Activated T-helper 9 cell treated with anti-CD3 and anti-CD28 coated beads, Interleukin-2, amount 50 U/mL, for 16 hours (primary cell): Measurements from ENCODE around the gene ELOVL4.
A peak's percentile ranks its signal among the peaks of the same experiment; 100 is the strongest.

Experiments used
- DNase-seq: peaks from one replicate; pipeline ENCODE4 v3.0.0-alpha.2; 2020; ENCODE audit warnings: low read depth

ELOVL4 gene

DNA sequence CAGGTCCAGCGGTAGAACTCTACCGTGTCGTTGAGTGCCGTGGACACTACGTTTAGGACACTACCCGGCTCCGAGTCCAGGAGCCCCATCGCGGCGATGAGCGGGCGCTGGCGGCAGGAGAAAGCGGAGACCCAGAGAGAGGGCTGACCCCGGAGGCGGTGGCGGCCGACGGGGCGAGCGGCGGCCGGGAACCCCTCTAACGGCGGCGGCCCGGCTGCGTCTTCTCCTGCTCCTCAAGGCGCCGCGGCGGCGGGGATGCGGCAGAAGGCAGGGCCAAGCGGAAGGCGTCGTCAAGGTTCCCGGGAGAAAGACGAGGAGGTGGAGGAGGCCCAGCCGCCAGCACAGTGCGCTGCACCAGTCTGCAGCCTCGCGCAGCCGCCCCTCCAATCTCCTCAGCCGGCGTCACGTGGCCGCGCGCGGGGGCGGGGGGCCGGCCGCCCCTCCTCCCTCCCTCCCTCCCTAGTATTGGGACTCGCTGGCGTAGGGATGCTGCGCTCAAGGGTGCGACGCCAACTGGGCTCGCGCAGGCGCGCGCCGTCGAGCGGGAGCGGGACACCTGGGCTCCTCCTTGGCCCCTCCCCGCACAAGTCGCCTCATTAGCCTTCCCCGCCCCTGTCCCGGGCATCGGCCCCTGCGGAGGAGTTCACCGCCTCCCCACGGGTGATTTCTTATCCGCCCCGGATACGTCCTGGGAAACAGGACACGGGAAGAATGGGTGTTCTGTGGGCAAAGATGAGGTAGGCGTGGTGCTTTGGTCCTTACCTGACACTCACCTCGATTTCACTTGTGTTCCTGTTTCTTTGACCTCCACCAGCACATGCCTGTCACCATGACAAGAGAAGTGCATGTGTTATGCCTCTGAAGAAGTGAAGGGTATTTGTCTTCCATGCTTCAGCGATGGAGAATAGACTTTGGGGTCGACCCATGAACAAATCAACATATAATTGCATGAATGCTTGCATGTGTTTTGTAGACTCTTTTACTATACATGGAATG is at the start of gene ELOVL4:
ELOVL4 (minus strand) TSS at position 363 of the 996 bp plus-strand sequence; CDS start at position 89, 274 bp downstream.
- peak; percentile 62 for DNase-seq

DNA sequence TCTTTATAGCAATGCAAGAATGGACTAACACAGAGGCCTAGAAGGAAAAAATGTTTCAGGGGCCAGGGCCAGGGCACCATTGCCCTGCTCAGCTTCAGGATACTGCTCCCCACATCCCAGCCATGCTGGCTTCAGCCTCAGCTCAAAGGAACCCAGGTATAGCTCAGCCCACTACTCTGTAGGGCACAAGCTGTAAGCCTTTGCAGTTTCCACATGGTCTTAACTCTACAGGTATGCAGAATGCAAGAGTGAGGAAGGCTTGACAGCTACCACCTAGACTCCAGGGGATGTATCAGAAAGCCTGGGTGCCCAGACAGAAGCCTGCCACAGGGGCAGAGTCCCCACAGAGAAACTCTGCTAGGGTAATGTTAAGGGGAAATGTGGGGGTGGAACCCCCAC is 46.6 kb upstream of the ELOVL4 start:
- no peak for DNase-seq

DNA sequence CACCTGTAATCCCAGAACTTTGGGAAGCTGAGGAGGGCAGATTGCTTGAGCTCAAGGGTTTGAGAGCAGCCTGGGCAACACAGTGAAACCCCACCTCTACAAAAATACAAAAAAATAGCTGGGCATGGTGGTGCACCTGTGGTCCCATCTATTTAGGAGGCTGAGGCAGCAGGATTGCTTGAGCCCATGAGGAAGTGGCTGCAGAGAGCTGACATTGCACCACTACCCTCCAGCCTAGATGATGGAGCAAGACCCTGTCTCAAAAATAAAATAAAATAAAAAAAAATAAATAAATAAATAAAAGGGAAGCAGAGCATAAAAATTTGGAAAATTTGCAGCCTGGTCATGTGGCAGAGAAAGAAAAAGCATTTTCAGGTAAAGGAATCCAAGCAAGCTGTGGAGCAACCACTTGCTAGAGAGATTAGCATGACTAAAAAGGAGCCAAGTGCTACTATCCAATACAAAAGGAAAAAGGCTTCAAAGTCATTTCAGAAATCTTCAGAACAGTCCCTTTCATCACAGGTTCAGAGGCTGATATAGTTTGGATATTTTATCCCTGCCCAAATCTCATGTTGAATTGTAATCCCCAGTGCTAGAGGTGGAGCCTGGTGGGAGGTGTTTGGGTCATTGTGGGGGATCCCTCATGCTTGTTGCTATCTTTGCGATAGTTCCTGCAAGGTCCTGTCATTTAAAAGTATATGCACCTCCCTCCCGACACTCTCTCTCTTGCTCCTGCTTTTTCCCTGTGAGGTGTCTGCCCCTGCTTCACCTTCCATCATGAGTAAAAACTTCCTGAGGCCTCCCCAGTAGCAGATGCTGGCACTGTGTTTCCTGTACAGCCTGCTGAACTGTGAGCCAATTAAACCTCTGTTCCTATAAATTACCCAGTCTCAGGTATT is 45.9 kb upstream of the ELOVL4 start:
- DNase-seq: no peak

DNA sequence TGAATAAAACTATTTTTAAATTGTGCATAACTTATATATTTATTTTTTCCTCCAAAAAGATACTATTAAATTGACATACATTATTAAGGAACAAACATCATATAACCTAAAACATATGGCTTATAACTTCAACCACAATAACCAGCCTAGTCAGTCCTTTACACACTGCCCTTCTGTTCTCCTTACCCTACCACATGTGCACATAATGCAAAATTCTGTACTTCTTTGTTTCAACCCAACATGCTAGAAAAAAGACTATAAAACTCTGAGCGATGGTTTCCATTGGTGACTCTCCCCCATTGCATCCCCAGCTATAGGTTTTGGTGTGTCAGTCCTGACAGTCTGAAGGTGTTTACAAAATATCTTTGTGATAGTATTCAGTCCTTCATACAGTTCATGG is 42.3 kb upstream of the ELOVL4 start:
- no peak for DNase-seq

DNA sequence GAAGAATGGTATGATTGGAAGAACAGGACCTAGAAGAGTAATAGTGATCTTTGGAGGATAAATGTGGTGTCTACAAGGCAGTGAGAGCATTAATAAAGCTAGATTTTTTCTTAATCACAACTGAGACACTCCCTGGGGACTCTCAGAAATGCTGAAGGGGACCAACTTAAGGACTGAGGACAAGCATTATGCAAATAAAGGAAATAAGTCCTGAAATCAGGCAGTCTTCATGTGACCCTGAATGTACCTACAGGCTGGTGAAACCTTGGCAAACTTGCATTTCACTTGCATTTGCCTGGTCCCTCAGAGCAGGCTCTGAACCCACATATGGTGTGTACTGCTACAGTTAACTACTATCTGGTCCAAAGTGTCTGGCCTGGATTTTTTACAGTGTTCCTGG is 37.8 kb upstream of the ELOVL4 start:
- no peak for DNase-seq

DNA sequence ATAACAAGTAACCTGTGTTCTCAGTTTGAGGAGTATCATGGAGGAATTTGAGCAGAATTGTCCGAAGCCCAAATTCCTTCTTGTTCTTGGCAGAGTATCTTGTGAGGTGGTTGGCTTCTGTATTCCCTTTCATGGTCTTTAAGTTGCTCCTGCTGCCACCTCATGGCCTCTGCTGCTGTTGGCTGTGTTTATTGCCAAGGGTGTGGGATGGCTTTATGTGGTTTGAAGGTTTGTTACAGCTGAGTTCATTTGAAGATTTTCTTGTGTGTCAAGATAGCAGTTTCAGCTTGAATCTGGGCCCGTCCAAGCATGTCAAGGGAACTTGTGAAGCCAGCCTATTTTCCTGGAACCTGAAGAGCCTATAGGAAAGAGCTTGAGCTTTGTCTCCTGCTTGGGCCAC is 36.9 kb upstream of the ELOVL4 start:
- DNase-seq: no peak

DNA sequence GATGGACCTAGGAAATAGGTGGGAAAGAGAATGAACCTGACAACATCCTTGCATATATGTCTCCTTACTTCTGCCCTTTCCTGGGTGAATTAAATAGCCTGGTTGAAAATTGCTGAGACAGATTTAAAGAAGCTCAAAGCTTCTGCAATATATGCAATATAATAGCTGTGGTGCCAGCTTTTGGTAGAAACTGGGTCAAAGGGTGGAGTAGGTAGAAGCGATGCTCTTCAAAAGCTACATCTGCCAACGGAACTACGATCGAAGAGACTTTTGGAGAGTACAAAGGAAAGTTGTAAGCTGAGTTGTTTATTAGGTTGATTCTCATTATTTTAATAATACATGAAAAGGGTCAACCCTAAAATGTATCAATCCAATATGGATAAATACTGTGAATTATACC is 34.3 kb upstream of the ELOVL4 start:
- DNase-seq: no peak

GRCh38 chr6:79971193-79971592 is 23.8 kb upstream of the ELOVL4 start:
- no peak for DNase-seq

- no peak for DNase-seq
These were observed 22.4 kb upstream of the ELOVL4 start for GRCh38 chr6:79969784-79970183.

- no peak for DNase-seq
These were observed 19.8 kb upstream of the ELOVL4 start for GRCh38 chr6:79967178-79967577.

GRCh38 chr6:79964607-79965081 is 17.3 kb upstream of the ELOVL4 start:
- no peak for DNase-seq

DNA sequence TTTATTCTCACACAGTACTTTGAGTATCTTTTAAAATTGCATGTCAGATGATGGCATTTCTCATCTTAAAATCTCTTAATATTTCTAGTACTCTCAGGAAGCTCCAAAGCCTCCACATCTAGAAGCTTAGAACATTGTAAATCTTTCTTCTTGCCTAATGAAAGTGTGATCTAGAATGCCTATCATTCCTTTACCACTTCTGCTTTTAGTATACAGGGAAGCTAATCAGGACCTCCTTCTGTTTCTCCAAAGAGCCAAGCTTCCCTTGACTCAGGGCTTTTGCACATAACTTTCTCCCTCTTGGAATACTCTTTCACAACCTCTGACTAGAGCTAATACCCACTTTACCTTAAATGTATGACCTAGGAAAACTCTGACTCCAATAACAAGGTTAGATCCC is 7.5 kb upstream of the ELOVL4 start:
- no peak for DNase-seq

DNA sequence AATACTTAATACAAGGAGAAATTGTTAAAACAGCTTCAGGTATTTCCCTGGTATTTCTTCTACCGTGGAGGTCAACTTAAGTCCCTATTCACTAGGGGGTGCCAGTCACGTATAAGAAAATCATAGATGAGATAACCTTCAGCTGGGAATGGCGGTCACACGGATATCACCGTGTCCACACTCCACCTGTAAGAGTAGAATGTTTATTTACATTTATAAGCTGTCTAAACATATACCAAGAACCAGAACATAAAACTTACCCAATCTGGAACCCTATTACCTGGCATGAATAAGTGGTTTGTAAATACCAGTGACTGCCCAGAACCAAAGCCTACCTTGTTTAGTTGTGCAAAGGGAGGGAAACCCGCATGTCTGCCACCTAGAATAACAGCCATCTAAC is 1.9 kb upstream of the ELOVL4 start:
- DNase-seq: no peak

GRCh38 chr6:79946272-79947190 is 822 bp downstream of the ELOVL4 start:
- no peak for DNase-seq

GRCh38 chr6:79943133-79943532 is 4.2 kb downstream of the ELOVL4 start:
- no peak for DNase-seq

- DNase-seq: no peak
These were observed 5.7 kb downstream of the ELOVL4 start for GRCh38 chr6:79941489-79942151.

DNA sequence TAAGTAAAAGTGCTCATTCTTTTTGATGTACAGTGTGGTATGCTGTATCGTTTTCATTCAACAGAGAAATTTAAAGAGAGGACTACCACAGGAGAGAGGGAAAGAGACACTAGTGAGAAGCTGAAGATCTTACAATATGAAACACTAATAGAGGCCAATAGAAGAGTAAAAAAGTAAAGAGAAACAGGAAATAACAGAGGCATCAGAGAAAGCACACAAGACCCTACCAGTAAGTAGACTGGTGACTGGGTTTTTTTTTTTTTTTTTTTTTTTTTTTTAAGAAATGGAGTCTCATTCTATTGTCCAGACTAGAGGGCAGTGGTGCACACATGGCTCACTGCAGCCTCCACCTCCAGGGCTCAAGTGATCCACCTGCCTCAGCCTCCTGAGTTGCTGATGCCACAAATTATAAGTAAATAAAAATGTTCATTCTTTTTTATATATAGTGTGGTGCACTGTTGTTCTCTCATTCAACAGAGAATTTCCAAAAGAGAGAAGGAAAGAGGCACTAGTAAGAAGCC is 18.8 kb downstream of the ELOVL4 start:
- no peak for DNase-seq

GRCh38 chr6:79927758-79928157 is 19.6 kb downstream of the ELOVL4 start:
- DNase-seq: no peak

DNA sequence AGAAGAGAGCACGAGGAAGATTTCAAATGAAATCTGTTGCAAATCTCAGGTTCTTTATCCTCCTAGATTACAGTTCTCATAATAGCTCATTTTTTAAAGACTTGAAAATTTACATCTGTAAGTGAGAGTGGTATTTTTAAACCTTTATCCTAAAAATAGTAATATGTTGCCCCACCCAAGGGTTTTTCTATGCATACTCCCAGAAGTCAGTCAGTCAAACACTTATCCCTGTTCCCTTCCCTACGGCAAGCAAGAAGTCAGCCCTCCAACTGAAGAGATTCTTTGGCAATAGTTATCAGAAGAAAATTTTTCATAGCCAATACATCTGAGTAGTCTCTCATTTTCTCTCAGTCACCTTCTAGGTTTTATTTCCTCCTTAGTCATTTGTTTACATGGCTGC is 24.1 kb downstream of the ELOVL4 start:
- no peak for DNase-seq

DNA sequence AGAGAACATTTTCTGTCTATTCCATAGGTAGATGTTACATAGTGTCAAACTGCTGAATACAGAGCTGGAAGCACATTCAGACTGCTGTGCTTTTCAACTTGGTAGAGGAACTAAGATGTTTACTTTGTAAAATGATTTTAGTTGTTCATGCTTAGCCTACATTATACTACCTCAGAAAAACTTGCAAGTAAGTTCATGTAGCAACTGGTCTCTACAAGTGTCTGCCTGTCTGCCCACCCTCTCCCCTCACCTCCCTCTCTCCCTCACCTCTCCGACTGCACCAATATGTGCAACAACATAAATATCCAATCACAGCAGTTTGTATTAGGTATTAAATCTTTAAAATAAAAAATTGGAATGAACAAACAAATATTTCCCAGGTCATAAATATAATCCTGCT is 25.3 kb downstream of the ELOVL4 start:
- DNase-seq: no peak

DNA sequence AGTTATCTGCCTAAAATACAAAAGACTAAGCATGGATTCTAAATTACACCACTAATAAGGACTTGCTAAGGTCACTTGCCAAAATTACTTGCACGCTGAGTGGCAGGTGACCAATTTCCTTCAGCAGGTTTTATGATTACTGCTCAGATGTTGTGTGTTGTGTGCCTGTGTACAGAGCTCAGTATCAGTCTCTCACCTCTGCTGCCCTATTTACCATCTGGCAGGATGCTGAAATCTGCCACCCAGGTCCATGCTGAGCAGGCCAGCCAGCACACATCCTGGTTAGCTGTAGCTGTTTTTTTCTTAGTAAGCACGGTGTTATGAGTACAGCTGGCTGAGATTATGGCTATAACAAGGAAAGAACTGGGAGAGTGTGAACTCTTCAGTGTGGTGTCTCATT is 34.0 kb downstream of the ELOVL4 start:
- no peak for DNase-seq
